Measurements from ENCODE around the gene B3GNT2.
"Not testable (repeated sequence)": the region's sequence is repeated elsewhere in the genome, so short reads cannot be mapped to it uniquely, and the experiment has no call there.

The B3GNT2 gene

GRCh38 chr2:62231541-62231940 is 35.6 kb downstream of the B3GNT2 start:
- DNase-seq (ENCODE audit: low read depth in 1 of 2, low spot score in 1 of 2), result no peak

- DNase-seq (ENCODE audit: low read depth in 1 of 2, low spot score in 1 of 2), result no peak
Measured at GRCh38 chr2:62234755-62235655, 39.1 kb downstream of the B3GNT2 start.

- no peak for DNase-seq (ENCODE audit: low read depth in 1 of 2, low spot score in 1 of 2)
Measured at GRCh38 chr2:62236499-62236898, 40.6 kb downstream of the B3GNT2 start.

GRCh38 chr2:62238236-62238635 is 42.3 kb downstream of the B3GNT2 start:
- DNase-seq (ENCODE audit: low read depth in 1 of 2, low spot score in 1 of 2), result no peak

GRCh38 chr2:62240546-62240945 is 44.6 kb downstream of the B3GNT2 start:
- no peak for DNase-seq (ENCODE audit: low read depth in 1 of 2, low spot score in 1 of 2)

GRCh38 chr2:62243983-62244382 is 48.1 kb downstream of the B3GNT2 start:
- DNase-seq (ENCODE audit: low read depth in 1 of 2, low spot score in 1 of 2), result no peak

GRCh38 chr2:62248226-62248625 is 52.3 kb downstream of the B3GNT2 start:
- DNase-seq (ENCODE audit: low read depth in 1 of 2, low spot score in 1 of 2), result no peak

- DNase-seq (ENCODE audit: low read depth in 1 of 2, low spot score in 1 of 2), result no peak
Measured at GRCh38 chr2:62250239-62250638, 54.3 kb downstream of the B3GNT2 start.

GRCh38 chr2:62254424-62255266 is 58.7 kb downstream of the B3GNT2 start:
- no peak for DNase-seq (ENCODE audit: low read depth in 1 of 2, low spot score in 1 of 2)

- no peak for DNase-seq (ENCODE audit: low read depth in 1 of 2, low spot score in 1 of 2)
Measured at GRCh38 chr2:62257466-62257865, 61.6 kb downstream of the B3GNT2 start.

GRCh38 chr2:62263076-62263715 is 67.3 kb downstream of the B3GNT2 start:
- DNase-seq (ENCODE audit: low read depth in 1 of 2, low spot score in 1 of 2), result no peak

GRCh38 chr2:62264186-62264585 is 68.3 kb downstream of the B3GNT2 start:
- DNase-seq (ENCODE audit: low read depth in 1 of 2, low spot score in 1 of 2), result no peak

GRCh38 chr2:62265106-62265505 is 69.2 kb downstream of the B3GNT2 start:
- no peak for DNase-seq (ENCODE audit: low read depth in 1 of 2, low spot score in 1 of 2)

GRCh38 chr2:62266433-62267038 is 70.6 kb downstream of the B3GNT2 start:
- DNase-seq (ENCODE audit: low read depth in 1 of 2, low spot score in 1 of 2), result no peak

GRCh38 chr2:62267696-62268095 is 71.8 kb downstream of the B3GNT2 start:
- DNase-seq (ENCODE audit: low read depth in 1 of 2, low spot score in 1 of 2), result no peak

- not testable (repeated sequence) for DNase-seq (ENCODE audit: low read depth in 1 of 2, low spot score in 1 of 2)
Measured at GRCh38 chr2:62268681-62269188, 72.8 kb downstream of the B3GNT2 start.

- DNase-seq (ENCODE audit: low read depth in 1 of 2, low spot score in 1 of 2), result no peak
Measured at GRCh38 chr2:62270728-62271127, 74.8 kb downstream of the B3GNT2 start.

Measured in activated CD4-positive, alpha-beta T cell treated with anti-CD3 and anti-CD28 coated beads, Interleukin-2, amount 50 U/mL, for 24 hours (primary cell).